GM06990 (cell line): ENCODE measurements around the gene MOCS2.

ENCODE experiments used
- DNase-seq: peaks from one replicate; pipeline ENCODE4 v3.0.0-alpha.2; 2011; ENCODE audit not compliant: insufficient read length; ENCODE audit errors: extremely low read depth
- H3K27me3 ChIP-seq: replicated peaks from 2 replicates; pipeline ENCODE4 v1.6.0; 2011; ENCODE audit warnings: low read length; ENCODE audit not compliant: control insufficient read depth, insufficient read depth
- H3K36me3 ChIP-seq: 2 replicates; pipeline ENCODE4 v1.5.1; 2011; ENCODE audit warnings: low read length; ENCODE audit not compliant: control insufficient read depth, insufficient read depth
- H3K4me3 ChIP-seq: replicated peaks from 2 replicates; pipeline ENCODE4 v1.5.1; 2011; ENCODE audit warnings: low read depth, mild to moderate bottlenecking, control low read depth, low read length
- TF ChIP-seq, protein P1 (sequence below): IDR thresholded peaks from 2 replicates; pipeline ENCODE4 v1.5.1; 2011; ENCODE audit warnings: low read length, control low read depth, mild to moderate bottlenecking, inconsistent platforms; ENCODE audit not compliant: insufficient read depth, poor library complexity, severe bottlenecking

The MOCS2 gene

GRCh38 chr5:53127107-53127506 is 17.6 kb upstream of the MOCS2 start:
- no peak overlapping the region for H3K4me3 ChIP-seq
- H3K27me3 ChIP-seq = no peaks in the 10 kb centered on the region
- no peak for DNase-seq
- no peaks in the 10 kb centered on the region for H3K36me3 ChIP-seq
- TF ChIP-seq, protein P1, sequence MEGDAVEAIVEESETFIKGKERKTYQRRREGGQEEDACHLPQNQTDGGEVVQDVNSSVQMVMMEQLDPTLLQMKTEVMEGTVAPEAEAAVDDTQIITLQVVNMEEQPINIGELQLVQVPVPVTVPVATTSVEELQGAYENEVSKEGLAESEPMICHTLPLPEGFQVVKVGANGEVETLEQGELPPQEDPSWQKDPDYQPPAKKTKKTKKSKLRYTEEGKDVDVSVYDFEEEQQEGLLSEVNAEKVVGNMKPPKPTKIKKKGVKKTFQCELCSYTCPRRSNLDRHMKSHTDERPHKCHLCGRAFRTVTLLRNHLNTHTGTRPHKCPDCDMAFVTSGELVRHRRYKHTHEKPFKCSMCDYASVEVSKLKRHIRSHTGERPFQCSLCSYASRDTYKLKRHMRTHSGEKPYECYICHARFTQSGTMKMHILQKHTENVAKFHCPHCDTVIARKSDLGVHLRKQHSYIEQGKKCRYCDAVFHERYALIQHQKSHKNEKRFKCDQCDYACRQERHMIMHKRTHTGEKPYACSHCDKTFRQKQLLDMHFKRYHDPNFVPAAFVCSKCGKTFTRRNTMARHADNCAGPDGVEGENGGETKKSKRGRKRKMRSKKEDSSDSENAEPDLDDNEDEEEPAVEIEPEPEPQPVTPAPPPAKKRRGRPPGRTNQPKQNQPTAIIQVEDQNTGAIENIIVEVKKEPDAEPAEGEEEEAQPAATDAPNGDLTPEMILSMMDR = no peak

GRCh38 chr5:53126521-53126920 is 17.0 kb upstream of the MOCS2 start:
- DNase-seq = no peak
- Histone ChIP-seq H3K36me3 (no peaks in the 10 kb centered on the region), H3K27me3 (no peaks in the 10 kb centered on the region), H3K4me3 (no peak overlapping the region)
- TF ChIP-seq, protein P1 = no peak

DNA sequence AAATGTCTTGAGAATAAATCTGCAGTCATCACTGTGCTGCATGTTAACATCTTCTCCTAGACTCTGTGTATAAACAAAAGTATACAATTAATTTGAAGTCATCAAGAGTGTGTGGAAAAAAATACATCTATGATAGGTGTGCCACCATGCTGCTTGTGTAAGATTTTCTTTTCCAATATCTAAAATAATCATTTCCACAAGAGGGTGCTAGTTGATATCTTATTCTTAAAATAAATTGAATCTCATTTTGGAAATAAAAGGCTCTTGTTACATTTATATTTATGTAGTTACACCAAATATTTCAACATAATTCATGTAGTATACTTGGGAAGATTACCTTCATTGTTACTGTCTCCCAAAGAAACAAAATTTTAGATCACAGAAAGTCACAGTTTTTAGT is 14.1 kb upstream of the MOCS2 start:
- Histone ChIP-seq H3K4me3 (no peak overlapping the region), H3K27me3 (no peaks in the 10 kb centered on the region), H3K36me3 (no peaks in the 10 kb centered on the region)
- DNase-seq = no peak
- TF ChIP-seq, protein P1 = no peak

- H3K36me3 ChIP-seq = no peaks in the 10 kb centered on the region
- no peaks in the 10 kb centered on the region for H3K27me3 ChIP-seq
- no peak overlapping the region for H3K4me3 ChIP-seq
- TF ChIP-seq, protein P1 = no peak
- DNase-seq = no peak
Observed at GRCh38 chr5:53120165-53120564, 10.6 kb upstream of the MOCS2 start.

DNA sequence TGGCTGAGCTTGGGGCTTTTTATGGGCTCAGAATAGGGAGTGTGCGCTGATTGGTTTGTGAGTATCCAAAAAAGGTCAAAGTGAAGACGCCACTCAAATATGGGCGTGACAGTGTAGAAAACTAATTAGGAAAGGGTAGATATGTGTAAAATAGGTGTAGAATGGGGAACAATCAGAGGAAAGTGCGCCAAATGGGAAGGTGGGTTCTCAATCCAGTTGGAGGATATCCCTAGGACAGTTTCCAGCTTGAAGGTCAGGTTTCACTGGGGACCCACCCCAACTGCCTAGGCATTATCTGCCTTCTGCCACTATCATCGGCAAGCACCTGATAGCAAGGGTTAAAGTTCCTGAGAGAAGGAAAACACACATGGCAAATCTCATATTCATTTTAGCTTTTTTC is 9.3 kb upstream of the MOCS2 start:
- DNase-seq = no peak
- H3K4me3 ChIP-seq = no peak overlapping the region
- TF ChIP-seq, protein P1 = no peak
- H3K36me3 ChIP-seq = no peaks in the 10 kb centered on the region
- no peaks in the 10 kb centered on the region for H3K27me3 ChIP-seq

DNA sequence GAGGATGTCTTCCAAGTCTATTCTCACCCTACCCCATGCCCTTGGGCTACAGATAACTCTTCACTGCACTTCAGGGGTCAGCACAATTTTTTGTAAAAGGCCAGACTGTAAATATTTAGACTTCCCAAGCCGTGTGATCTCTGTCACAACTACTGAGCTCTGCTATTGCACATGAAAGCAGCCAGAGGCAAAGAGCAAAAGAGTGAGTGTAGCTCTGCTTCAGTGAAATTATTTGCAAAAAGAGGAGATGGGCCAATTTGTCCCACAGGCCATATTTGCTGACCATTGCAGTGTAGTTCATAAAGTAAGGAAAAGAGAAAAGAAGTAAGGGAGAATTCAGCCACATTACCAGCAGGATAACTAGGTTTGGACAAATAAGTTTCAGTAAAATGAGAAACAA is 7.0 kb upstream of the MOCS2 start:
- no peak overlapping the region for H3K4me3 ChIP-seq
- TF ChIP-seq, protein P1 = no peak
- H3K36me3 ChIP-seq = no peaks in the 10 kb centered on the region
- DNase-seq = no peak
- no peaks in the 10 kb centered on the region for H3K27me3 ChIP-seq
